Sigmoid colon (tissue), 7 donors: ENCODE results near the gene AKR1A1. TPM values are rescaled to one million over a fixed set of nuclear protein-coding genes. Genes with fewer than 3 reads are reported as not detected.

Source experiments
- DNase-seq: peaks from one replicate; pipeline ENCODE4 v3.0.0-alpha.2; 2019
- H3K27ac ChIP-seq, 4 donors: fragments of 200-600 bp; sonication (generic); one replicate each; pipeline ENCODE4 v1.5.1; 2016 to 2019; ENCODE audit warnings: mild to moderate bottlenecking in 1 of 4
- H3K27me3 ChIP-seq, 3 donors: fragments of 200-600 bp; sonication (generic); one replicate each; pipeline ENCODE4 v1.5.1; 2019; ENCODE audit warnings: mild to moderate bottlenecking in 1 of 3
- H3K36me3 ChIP-seq, 4 donors: fragments of 200-600 bp; sonication (generic); one replicate each; pipeline ENCODE4 v1.5.1; 2016 to 2019
- H3K4me1 ChIP-seq, 4 donors: fragments of 200-600 bp; sonication (generic); one replicate each; pipeline ENCODE4 v1.5.1; 2017 to 2019
- H3K4me3 ChIP-seq, 4 donors: fragments of 200-600 bp; sonication (generic); one replicate each; pipeline ENCODE4 v1.5.1; 2017 to 2019; ENCODE audit warnings: mild to moderate bottlenecking in 2 of 4, moderate library complexity in 1 of 4
- H3K9me3 ChIP-seq, 4 donors: fragments of 200-600 bp in 3 of 4; sonication (generic) in 3 of 4; one replicate each; pipeline versions ENCODE4 v1.5.1 to v1.6.1; 2013 to 2019
- EP300 ChIP-seq, 4 donors: sonication (generic); formaldehyde crosslinking; IDR thresholded peaks; one replicate each; pipeline ENCODE4 v1.6.1; 2017; ENCODE audit warnings: antibody characterized with exemption in 4 of 4
- POLR2A ChIP-seq, 2 donors: fragments of 450-650 bp; IDR thresholded peaks; one replicate each; pipeline ENCODE4 v1.6.1; 2016; ENCODE audit warnings: antibody characterized with exemption in 2 of 2, mild to moderate bottlenecking in 2 of 2, moderate library complexity in 2 of 2
- POLR2AphosphoS5 ChIP-seq, 4 donors: sonication (generic); formaldehyde crosslinking; IDR thresholded peaks; one replicate each; pipeline ENCODE4 v1.6.1; 2017; ENCODE audit warnings: antibody characterized with exemption in 4 of 4
- WGBS, 2 donors: extraction: QIAGEN DNeasy Blood & Tissue Kit; methylation state at CpG; one replicate each; pipeline ENCODE4 v1.1.7; 2013; 5-methylcytosine and 5-hydroxymethylcytosine counted together
- intact Hi-C: fragments of 100-400 bp; cut with DNase I; formaldehyde crosslinking; loops from one replicate; pipeline ENCODE4 v1.15.1; 2023
- polyA plus RNA-seq, 3 donors: library from polyadenylated mRNA; stranded (reverse); fragments of 200-250 nt; gene quantifications; one replicate each; pipeline ENCODE4 v1.2.3, GENCODE V29; 2013
- total RNA-seq, 4 donors: library from RNA; depleted of rRNA; stranded (reverse); fragments of >200 nt; gene quantifications; one replicate each; pipeline ENCODE4 v1.1.0, GENCODE V29; 2016
- TF ChIP-seq, protein P1 (sequence below), 4 experiments: fragments of 450-650 bp in 3 of 4; fragments of 200-600 bp in 1 of 4; IDR thresholded peaks; one replicate each; pipeline ENCODE4 v1.5.1; 2016 to 2019; ENCODE audit warnings: antibody characterized with exemption in 4 of 4, mild to moderate bottlenecking in 3 of 4, moderate library complexity in 2 of 4
- donor health status: healthy with polysubstance abuse.
- donor health status: Bipolar disorder and iron deficiency.
- donor health status: healthy.

The AKR1A1 gene
- total and polyA plus RNA-seq, 7 donors = 39.6 to 234 (median 64.2) TPM

DNA sequence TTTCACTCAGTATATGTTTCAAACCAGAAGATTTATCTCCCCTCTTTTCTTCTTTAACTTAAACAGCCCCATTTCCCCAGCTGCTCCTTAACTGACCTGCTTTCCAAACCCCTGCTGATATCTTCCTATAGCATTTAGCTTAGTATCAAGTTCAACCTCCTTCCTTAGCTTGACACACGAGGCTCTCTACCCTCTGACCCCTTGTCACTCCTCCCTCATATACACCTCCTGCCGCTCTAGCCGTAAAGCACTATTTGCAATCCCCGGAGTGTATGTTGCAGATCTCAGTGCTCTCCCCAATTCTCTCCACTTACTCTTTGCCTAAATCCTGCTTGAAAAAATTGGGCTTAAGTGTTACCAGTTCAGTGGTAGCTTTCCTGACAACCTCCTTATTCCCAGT lies 13.7 kb upstream of the AKR1A1 start:
- 66 to 72% methylated on average over 4 of the region's 4 CpGs for WGBS, 2 donors
- intact Hi-C loops = no loop called here

DNA sequence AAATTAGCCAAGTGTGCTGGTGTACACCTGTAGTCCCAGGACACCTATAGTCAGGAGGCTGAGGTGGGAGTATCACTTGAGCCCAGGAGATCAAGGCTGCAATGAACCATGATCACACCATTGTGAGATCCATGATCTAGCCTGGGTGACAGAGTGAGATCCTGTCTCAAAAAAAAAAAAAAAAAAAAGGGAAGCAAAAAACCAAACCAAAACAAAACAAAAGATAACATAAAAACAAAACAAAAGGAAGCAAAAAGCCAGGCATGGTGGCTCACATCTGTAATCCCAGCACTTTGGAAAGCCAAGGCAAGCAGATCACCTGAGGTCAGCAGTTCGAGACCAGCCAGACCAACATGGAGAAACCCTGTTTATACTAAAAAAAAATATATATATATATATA lies 9.4 kb upstream of the AKR1A1 start:
- Histone ChIP-seq H3K4me3 (no peak overlapping the region), H3K9me3 (no peaks in the 10 kb centered on the region), H3K27ac (no peak overlapping the region), H3K27me3 (no peaks in the 10 kb centered on the region), H3K36me3 (no peaks in the 10 kb centered on the region), H3K4me1 (no peaks in the 10 kb centered on the region)
- WGBS, 2 donors = 92 to 94% methylated on average over 1 of the region's 1 CpG
- no peak for DNase-seq
- TF ChIP-seq EP300 (IDR thresholded peaks at IDR 0.05) = no peak
- no peak for TF ChIP-seq POLR2AphosphoS5 (IDR thresholded peaks at IDR 0.05)
- TF ChIP-seq POLR2A (IDR thresholded peaks at IDR 0.05) = no peak
- TF ChIP-seq, protein P1, sequence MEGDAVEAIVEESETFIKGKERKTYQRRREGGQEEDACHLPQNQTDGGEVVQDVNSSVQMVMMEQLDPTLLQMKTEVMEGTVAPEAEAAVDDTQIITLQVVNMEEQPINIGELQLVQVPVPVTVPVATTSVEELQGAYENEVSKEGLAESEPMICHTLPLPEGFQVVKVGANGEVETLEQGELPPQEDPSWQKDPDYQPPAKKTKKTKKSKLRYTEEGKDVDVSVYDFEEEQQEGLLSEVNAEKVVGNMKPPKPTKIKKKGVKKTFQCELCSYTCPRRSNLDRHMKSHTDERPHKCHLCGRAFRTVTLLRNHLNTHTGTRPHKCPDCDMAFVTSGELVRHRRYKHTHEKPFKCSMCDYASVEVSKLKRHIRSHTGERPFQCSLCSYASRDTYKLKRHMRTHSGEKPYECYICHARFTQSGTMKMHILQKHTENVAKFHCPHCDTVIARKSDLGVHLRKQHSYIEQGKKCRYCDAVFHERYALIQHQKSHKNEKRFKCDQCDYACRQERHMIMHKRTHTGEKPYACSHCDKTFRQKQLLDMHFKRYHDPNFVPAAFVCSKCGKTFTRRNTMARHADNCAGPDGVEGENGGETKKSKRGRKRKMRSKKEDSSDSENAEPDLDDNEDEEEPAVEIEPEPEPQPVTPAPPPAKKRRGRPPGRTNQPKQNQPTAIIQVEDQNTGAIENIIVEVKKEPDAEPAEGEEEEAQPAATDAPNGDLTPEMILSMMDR (IDR thresholded peaks at IDR 0.05) = no peak
- intact Hi-C loops = no loop called here

More for the DNA sequence above, 13.7 kb upstream of the AKR1A1 start:
- H3K4me3 ChIP-seq = no peak overlapping the region
- no peaks in the 10 kb centered on the region for H3K9me3 ChIP-seq
- no peak overlapping the region for H3K27ac ChIP-seq
- H3K4me1 ChIP-seq = no peaks in the 10 kb centered on the region
- DNase-seq = no peak
- H3K27me3 ChIP-seq = no peaks in the 10 kb centered on the region
- H3K36me3 ChIP-seq = no peaks in the 10 kb centered on the region
- TF ChIP-seq POLR2A (IDR thresholded peaks at IDR 0.05) = no peak
- no peak for TF ChIP-seq EP300 (IDR thresholded peaks at IDR 0.05)
- TF ChIP-seq POLR2AphosphoS5 (IDR thresholded peaks at IDR 0.05) = no peak
- TF ChIP-seq, protein P1 (IDR thresholded peaks at IDR 0.05) = no peak

GRCh38 chr1:45542591-45542990 lies 8.0 kb upstream of the AKR1A1 start:
- no peak for TF ChIP-seq POLR2AphosphoS5 (IDR thresholded peaks at IDR 0.05)
- no peak for TF ChIP-seq POLR2A (IDR thresholded peaks at IDR 0.05)
- TF ChIP-seq, protein P1 (IDR thresholded peaks at IDR 0.05) = no peak
- TF ChIP-seq EP300 (IDR thresholded peaks at IDR 0.05) = no peak
- H3K4me3 ChIP-seq = no peak overlapping the region
- no peaks in the 10 kb centered on the region for H3K36me3 ChIP-seq
- H3K9me3 ChIP-seq = no peaks in the 10 kb centered on the region
- DNase-seq = no peak
- WGBS, 2 donors = 21 to 52% methylated on average over 4 of the region's 4 CpGs
- no peaks in the 10 kb centered on the region for H3K4me1 ChIP-seq
- peak overlapping the region in 1 of 4 donors; percentile 37 for H3K27ac ChIP-seq
- intact Hi-C loops = no loop called here
- no peaks in the 10 kb centered on the region for H3K27me3 ChIP-seq

DNA sequence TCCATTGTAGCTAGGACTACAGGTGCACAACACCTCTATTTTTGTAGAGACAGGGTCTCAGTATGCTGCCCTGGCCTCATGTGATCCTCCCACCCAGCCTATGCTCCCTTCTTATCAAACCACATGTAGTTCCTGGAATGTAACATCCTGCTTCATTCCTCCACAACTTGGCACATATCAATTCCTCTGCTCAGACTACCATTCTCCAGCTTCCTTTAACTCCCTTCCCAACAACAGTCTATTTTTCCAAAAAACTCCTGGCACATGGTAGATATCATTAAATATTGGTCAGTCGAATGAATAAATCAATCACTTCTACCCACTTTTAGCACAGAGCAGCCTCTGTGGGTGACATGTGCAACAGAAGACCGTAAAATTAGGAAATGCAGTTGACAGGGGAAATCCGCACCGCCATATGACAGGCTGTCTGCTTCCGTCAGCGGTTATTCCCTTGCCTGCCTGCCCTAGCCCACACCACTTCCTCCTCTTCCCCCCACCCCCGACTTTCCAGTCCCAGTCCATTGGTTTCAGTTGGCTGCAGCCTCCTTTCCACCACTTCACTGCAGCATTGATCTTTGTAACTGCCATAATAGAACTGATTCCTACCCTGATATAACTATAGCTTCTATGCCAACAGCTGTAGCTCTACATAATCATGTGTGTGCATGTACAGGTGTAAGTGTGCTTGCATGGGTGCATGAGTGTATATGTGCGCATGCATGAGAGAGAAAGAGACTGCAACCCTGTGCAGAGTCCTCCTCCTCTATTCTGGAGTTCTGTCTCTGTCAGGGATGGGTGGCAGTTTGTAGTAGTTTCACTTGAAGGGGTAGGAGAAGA lies 6.8 kb upstream of the AKR1A1 start:
- Histone ChIP-seq H3K27ac (peak overlapping the region in 2 of 4 donors; percentile 43 to 46), H3K36me3 (no peaks in the 10 kb centered on the region), H3K4me1 (no peaks in the 10 kb centered on the region), H3K4me3 (no peak overlapping the region), H3K9me3 (no peaks in the 10 kb centered on the region), H3K27me3 (no peaks in the 10 kb centered on the region)
- TF ChIP-seq, protein P1 (IDR thresholded peaks at IDR 0.05) = no peak
- TF ChIP-seq POLR2AphosphoS5 (IDR thresholded peaks at IDR 0.05) = peak in 1 of 4 donors; percentile 33
- peak; percentile 76 for DNase-seq
- intact Hi-C loops = no loop called here
- WGBS, 2 donors = 33 to 78% methylated on average over 8 of the region's 8 CpGs
